GM23338 (cell line): ENCODE data around the gene S100PBP. TPM values are rescaled to one million over a fixed set of nuclear protein-coding genes. Genes with fewer than 3 reads are reported as not detected.

Experiments
- ATAC-seq: fragments of 200-7000 bp; cut with Tn5 transposase; 3 replicates; pipeline ENCODE4 v1.9.1; 2020
- DNase-seq: peaks from one replicate; pipeline ENCODE4 v3.0.0-alpha.2; 2015; ENCODE audit warnings: low spot score
- H2AFZ ChIP-seq: fragments of 200-600 bp; sonication (generic); 2 replicates; pipeline ENCODE4 v1.8.0; 2016; ENCODE audit warnings: antibody characterized with exemption, mild to moderate bottlenecking, moderate library complexity
- H3F3A ChIP-seq: fragments of 200-600 bp; sonication (generic); replicated peaks from 2 replicates; pipeline ENCODE4 v1.8.0; 2017; ENCODE audit warnings: antibody characterized with exemption, mixed run types, low read depth
- H3K27ac ChIP-seq: fragments of 200-600 bp; sonication (generic); 2 replicates; pipeline ENCODE4 v1.6.1; 2016; ENCODE audit warnings: low read depth
- H3K27me3 ChIP-seq: fragments of 200-600 bp; sonication (generic); 2 replicates; pipeline ENCODE4 v1.8.0; 2016; ENCODE audit warnings: mild to moderate bottlenecking, mixed run types, moderate library complexity; ENCODE audit not compliant: insufficient read depth
- H3K36me3 ChIP-seq: fragments of 200-600 bp; sonication (generic); 2 replicates; pipeline ENCODE4 v1.8.0; 2016; ENCODE audit warnings: mild to moderate bottlenecking; ENCODE audit not compliant: insufficient read depth
- H3K4me1 ChIP-seq: fragments of 200-600 bp; sonication (generic); 2 replicates; pipeline ENCODE4 v1.8.0; 2016; ENCODE audit warnings: mild to moderate bottlenecking, moderate library complexity; ENCODE audit not compliant: insufficient read depth
- H3K4me2 ChIP-seq: fragments of 200-600 bp; sonication (generic); 2 replicates; pipeline ENCODE4 v1.7.1; 2017; ENCODE audit warnings: mixed run types
- H3K4me3 ChIP-seq: fragments of 200-600 bp; sonication (generic); 2 replicates; pipeline ENCODE4 v1.6.1; 2016; ENCODE audit warnings: mixed run types
- H3K79me2 ChIP-seq: fragments of 200-600 bp; sonication (generic); replicated peaks from 2 replicates; pipeline ENCODE4 v1.8.0; 2017; ENCODE audit warnings: mild to moderate bottlenecking; ENCODE audit not compliant: insufficient read depth
- H3K9me2 ChIP-seq: fragments of 200-600 bp; sonication (generic); 2 replicates; pipeline ENCODE4 v1.8.0; 2017; ENCODE audit not compliant: insufficient read depth
- H4K20me1 ChIP-seq: fragments of 200-600 bp; sonication (generic); replicated peaks from 2 replicates; pipeline ENCODE4 v1.8.0; 2017; ENCODE audit warnings: mild to moderate bottlenecking; ENCODE audit not compliant: insufficient read depth
- H3K27ac Mint-ChIP-seq: 2 replicates; pipeline ENCODE4 v1.8.0; 2020; ENCODE audit warnings: inconsistent platforms, mild to moderate bottlenecking, moderate library complexity, mixed read lengths
- H3K27me3 Mint-ChIP-seq: 3 replicates; pipeline ENCODE4 v1.8.0; 2022; ENCODE audit warnings: low read depth, mild to moderate bottlenecking, moderate library complexity, mixed read lengths, inconsistent platforms; ENCODE audit not compliant: insufficient read depth, poor library complexity
- H3K36me3 Mint-ChIP-seq: 3 replicates; pipeline ENCODE4 v1.8.0; 2021; ENCODE audit warnings: low read depth, mild to moderate bottlenecking, inconsistent platforms, moderate library complexity, mixed read lengths
- H3K4me1 Mint-ChIP-seq: 3 replicates; pipeline ENCODE4 v1.8.0; 2020; ENCODE audit warnings: mild to moderate bottlenecking, inconsistent platforms, mixed read lengths
- H3K4me3 Mint-ChIP-seq: 3 replicates; pipeline ENCODE4 v1.8.0; 2021; ENCODE audit warnings: moderate library complexity, mild to moderate bottlenecking, inconsistent platforms, mixed read lengths
- H3K9me3 Mint-ChIP-seq: 3 replicates; pipeline ENCODE4 v1.8.0; 2020; ENCODE audit warnings: moderate library complexity, mild to moderate bottlenecking, inconsistent platforms, mixed read lengths
- CREB1 ChIP-seq: fragments of 250-450 bp; sonication (Bioruptor Pico); IDR thresholded peaks from 2 replicates; pipeline ENCODE4 v1.5.0; 2020; ENCODE audit warnings: low read depth, mild to moderate bottlenecking, moderate library complexity
- EZH2 ChIP-seq: fragments of 200-600 bp; sonication (generic); IDR thresholded peaks from one replicate; pipeline ENCODE4 v1.8.0; 2017; ENCODE audit warnings: antibody characterized with exemption, mild to moderate bottlenecking, low read depth; ENCODE audit not compliant: unreplicated experiment
- EZH2phosphoT487 ChIP-seq: fragments of 200-600 bp; sonication (generic); IDR thresholded peaks from one replicate; pipeline ENCODE4 v1.8.1; 2018; ENCODE audit warnings: antibody characterized with exemption; ENCODE audit not compliant: unreplicated experiment
- JUNB ChIP-seq: IDR thresholded peaks from one replicate; pipeline ENCODE4 v1.6.1; 2016; ENCODE audit warnings: antibody characterized with exemption; ENCODE audit not compliant: unreplicated experiment
- NANOG ChIP-seq: IDR thresholded peaks from 2 replicates; pipeline ENCODE4 v1.6.1; 2016; ENCODE audit warnings: antibody characterized with exemption, borderline replicate concordance
- POLR2AphosphoS5 ChIP-seq: IDR thresholded peaks from 2 replicates; pipeline ENCODE4 v1.6.1; 2016; ENCODE audit warnings: antibody characterized with exemption, low read depth
- ZNF331 ChIP-seq: fragments of 250-450 bp; sonication (Bioruptor Pico); IDR thresholded peaks from 2 replicates; pipeline ENCODE4 v1.5.0; 2020; ENCODE audit warnings: low read depth, mild to moderate bottlenecking, moderate library complexity
- polyA plus RNA-seq: library from polyadenylated mRNA; unstranded; fragments of >200 nt; fragmentation: Nextera tagmentation; extraction: Ambion mirVana; gene quantifications from 2 replicates; pipeline ENCODE4 v1.2.1, GENCODE V29; 2016
- total RNA-seq: library from RNA; depleted of rRNA; stranded (reverse); fragments of >200 nt; shearing (Covaris generic); gene quantifications from 2 replicates; pipeline ENCODE4 v1.2.3, GENCODE V29; 2014
- TF ChIP-seq, protein P1 (sequence below): IDR thresholded peaks from 2 replicates; pipeline ENCODE4 v1.6.1; 2016; ENCODE audit warnings: antibody characterized with exemption
- TF ChIP-seq, protein P2 (sequence below): IDR thresholded peaks from one replicate; pipeline ENCODE4 v1.6.1; 2018; ENCODE audit warnings: antibody characterized with exemption; ENCODE audit not compliant: unreplicated experiment

Gene S100PBP
- total and polyA plus RNA-seq, 2 experiments from 2014 or later = 30.6 to 65.2 TPM

DNA sequence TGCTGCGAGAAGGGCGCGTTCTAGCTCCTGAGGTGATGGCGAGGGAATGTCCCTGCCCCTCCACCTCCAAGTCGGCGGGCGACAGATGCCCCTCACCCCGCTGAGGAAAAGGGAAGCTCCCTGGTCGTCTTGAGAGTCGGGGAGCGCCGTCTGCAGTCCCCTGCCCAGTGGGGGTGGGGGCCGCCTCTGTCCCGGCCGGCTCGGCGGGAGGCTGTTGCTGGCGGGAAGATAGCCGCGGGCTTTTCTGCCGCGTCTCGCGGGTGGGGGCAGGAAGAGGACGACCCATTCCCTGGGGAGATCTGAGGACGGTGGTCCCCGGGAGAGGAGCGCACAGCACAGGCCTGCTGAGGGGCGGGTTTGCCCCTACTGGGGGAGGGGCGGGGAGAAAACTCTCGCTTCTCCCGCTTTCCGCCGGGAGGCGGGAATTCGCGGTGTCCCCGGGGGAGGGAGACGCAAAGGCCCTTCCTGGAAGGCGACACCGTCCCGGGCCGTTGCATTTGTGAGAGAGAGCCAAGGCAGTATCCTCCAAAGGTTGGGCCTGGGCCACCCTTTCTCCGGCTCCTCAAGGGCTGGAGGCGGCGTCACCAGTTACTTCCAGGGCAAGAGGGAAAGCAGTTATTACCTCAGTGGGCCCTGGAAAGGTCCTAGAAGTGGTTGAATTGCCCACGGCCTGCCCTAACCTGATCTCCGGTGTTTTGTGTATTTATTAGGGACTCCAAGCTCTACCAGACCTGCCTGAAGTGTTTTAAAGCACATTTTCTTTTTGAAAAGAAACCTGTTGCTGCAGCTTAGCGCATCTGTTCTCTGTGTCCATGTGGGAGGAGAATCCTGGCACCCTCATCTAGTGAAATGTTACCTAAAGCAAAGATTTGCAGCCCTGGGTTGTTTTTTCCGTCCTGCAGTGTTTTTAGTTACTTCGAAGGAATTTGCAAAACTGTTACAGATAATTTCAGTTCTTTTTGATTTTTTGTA lies 648 bp downstream of the S100PBP start:
- peak; percentile 85 for DNase-seq
- peaks cover 87% of the 10 kb centered on the region for H3K79me2 ChIP-seq
- H3K27me3 Mint-ChIP-seq = peaks cover 7% of the 10 kb centered on the region
- H3K4me1 ChIP-seq = peaks cover 28% of the 10 kb centered on the region
- TF ChIP-seq EZH2 = no peak
- TF ChIP-seq, protein P1, sequence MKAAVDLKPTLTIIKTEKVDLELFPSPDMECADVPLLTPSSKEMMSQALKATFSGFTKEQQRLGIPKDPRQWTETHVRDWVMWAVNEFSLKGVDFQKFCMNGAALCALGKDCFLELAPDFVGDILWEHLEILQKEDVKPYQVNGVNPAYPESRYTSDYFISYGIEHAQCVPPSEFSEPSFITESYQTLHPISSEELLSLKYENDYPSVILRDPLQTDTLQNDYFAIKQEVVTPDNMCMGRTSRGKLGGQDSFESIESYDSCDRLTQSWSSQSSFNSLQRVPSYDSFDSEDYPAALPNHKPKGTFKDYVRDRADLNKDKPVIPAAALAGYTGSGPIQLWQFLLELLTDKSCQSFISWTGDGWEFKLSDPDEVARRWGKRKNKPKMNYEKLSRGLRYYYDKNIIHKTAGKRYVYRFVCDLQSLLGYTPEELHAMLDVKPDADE = no peak
- TF ChIP-seq NANOG = no peak
- TF ChIP-seq JUNB = no peak
- TF ChIP-seq, protein P2, sequence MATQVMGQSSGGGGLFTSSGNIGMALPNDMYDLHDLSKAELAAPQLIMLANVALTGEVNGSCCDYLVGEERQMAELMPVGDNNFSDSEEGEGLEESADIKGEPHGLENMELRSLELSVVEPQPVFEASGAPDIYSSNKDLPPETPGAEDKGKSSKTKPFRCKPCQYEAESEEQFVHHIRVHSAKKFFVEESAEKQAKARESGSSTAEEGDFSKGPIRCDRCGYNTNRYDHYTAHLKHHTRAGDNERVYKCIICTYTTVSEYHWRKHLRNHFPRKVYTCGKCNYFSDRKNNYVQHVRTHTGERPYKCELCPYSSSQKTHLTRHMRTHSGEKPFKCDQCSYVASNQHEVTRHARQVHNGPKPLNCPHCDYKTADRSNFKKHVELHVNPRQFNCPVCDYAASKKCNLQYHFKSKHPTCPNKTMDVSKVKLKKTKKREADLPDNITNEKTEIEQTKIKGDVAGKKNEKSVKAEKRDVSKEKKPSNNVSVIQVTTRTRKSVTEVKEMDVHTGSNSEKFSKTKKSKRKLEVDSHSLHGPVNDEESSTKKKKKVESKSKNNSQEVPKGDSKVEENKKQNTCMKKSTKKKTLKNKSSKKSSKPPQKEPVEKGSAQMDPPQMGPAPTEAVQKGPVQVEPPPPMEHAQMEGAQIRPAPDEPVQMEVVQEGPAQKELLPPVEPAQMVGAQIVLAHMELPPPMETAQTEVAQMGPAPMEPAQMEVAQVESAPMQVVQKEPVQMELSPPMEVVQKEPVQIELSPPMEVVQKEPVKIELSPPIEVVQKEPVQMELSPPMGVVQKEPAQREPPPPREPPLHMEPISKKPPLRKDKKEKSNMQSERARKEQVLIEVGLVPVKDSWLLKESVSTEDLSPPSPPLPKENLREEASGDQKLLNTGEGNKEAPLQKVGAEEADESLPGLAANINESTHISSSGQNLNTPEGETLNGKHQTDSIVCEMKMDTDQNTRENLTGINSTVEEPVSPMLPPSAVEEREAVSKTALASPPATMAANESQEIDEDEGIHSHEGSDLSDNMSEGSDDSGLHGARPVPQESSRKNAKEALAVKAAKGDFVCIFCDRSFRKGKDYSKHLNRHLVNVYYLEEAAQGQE = no peak
- no peak for TF ChIP-seq EZH2phosphoT487
- 0 out of 2 replicates have a peak, but pooled peaks have one; percentile 3 for TF ChIP-seq CREB1 (CRISPR knock-in tag)
- peak; percentile 56; the same call in 1 of the 2 replicates for TF ChIP-seq POLR2AphosphoS5
- no peak for TF ChIP-seq ZNF331
- H3K4me1 Mint-ChIP-seq = peaks cover 33% of the 10 kb centered on the region
- H3K4me3 Mint-ChIP-seq = peak overlapping the region; percentile 98
- peak overlapping the region; percentile 64; the same call in 1 of the 2 replicates for H2AFZ ChIP-seq
- H3K4me3 ChIP-seq = peak overlapping the region; percentile 100
- H3F3A ChIP-seq = peaks cover 5% of the 10 kb centered on the region
- H4K20me1 ChIP-seq = peaks cover 25% of the 10 kb centered on the region; the same call in 1 of the 2 replicates
- H3K27me3 ChIP-seq = no peaks in the 10 kb centered on the region
- peak; percentile 52 for ATAC-seq
- H3K36me3 ChIP-seq = peaks cover 16% of the 10 kb centered on the region; the same call in 1 of the 2 replicates
- H3K27ac Mint-ChIP-seq = peak overlapping the region; percentile 96
- H3K9me3 Mint-ChIP-seq = no peaks in the 10 kb centered on the region; the same call in 2 of the 3 replicates
- peak overlapping the region; percentile 91 for H3K4me2 ChIP-seq
- H3K9me2 ChIP-seq = no peaks in the 10 kb centered on the region
- peaks cover 43% of the 10 kb centered on the region for H3K36me3 Mint-ChIP-seq
- peak overlapping the region; percentile 99 for H3K27ac ChIP-seq
